ENCODE data around the gene ENPP6.

ENPP6 gene

DNA sequence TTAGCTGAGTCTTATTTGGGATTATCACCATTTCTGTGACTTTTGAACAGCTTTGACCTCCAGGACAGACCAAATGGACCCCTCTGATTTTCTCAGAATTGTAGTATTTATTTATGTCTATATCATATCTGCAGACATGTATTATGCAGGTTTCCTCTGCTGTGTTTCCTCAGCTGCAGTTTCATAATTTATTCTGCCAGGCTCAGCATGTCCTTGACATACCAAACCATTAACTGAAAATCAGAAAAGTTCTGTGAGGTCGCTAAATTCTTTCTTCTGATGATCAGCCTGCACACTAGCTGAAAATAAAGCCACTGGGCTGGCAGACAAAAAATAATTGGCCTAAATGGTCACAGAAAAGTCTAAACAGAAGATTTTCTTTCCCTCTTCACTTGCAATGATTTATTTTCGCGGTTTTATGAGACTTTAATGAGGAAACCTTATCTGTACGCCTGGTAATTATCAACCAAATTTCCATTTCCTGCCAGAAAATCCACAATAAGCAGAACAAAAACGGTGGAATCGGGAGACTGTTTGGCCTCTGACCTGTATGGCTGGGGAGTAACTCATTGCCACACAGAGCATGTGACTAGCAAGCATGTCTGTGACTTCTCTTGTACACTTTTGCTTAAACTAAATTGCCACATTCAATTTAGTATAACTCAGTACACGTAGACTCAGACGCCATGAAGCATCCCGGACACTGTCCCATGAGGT lies 150.9 kb downstream of the ENPP6 start:
- DNase-seq (ENCODE audit: extremely low read depth, low read depth), result no peak

GRCh38 chr4:184064877-184065276 lies 152.8 kb downstream of the ENPP6 start:
- DNase-seq (ENCODE audit: extremely low read depth, low read depth), result no peak

More for the DNA sequence above, 150.9 kb downstream of the ENPP6 start:
- TF ChIP-seq CTCF (IDR thresholded peaks at IDR 0.05; ENCODE audit: low read depth, low read length), result no peak

DNA sequence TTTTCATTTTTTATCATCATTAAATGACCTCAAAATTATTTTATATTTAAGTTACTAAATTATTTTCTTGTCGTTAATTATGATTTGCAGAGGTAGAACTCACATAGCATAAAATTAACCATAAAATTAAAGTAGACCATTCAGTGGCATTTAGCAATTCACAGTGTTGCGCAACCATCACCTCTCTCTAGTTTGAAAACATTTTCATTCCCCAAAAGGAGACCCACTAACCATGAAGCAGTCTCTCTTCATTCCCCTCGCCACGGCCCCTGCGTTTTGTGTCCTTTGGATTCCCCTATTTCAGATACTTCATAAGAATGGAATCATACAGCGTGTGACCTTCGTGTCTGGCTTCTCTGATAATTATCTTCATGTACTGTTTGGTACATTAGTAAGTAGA lies 154.9 kb downstream of the ENPP6 start:
- DNase-seq (ENCODE audit: extremely low read depth, low read depth), result no peak
- TF ChIP-seq CTCF (IDR thresholded peaks at IDR 0.05; ENCODE audit: low read depth, low read length), result no peak

More at GRCh38 chr4:184064877-184065276, 152.8 kb downstream of the ENPP6 start:
- no peak for TF ChIP-seq CTCF (IDR thresholded peaks at IDR 0.05; ENCODE audit: low read depth, low read length)

DNA sequence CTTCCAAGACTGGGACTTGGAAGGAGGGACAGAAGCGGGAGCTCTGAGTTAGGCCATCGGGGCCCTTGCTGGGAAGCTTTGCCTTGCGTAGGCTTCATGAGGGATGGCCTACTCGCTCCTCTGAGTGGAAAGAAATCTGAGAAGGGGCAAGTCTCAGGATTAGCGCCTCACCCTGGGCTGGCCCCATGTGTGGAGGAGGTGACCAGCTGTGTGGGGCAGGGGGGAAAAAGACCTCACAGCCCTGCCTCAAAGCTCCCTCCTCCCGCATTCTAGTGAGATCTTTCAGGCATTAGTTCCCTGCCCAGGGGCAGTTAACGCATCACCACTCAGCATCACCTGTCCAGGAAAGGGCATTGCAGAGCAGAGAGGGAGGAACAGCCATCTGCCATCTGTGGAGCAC lies 156.1 kb downstream of the ENPP6 start:
- TF ChIP-seq CTCF (IDR thresholded peaks at IDR 0.05; ENCODE audit: low read depth, low read length), result no peak
- no peak for DNase-seq (ENCODE audit: extremely low read depth, low read depth)

DNA sequence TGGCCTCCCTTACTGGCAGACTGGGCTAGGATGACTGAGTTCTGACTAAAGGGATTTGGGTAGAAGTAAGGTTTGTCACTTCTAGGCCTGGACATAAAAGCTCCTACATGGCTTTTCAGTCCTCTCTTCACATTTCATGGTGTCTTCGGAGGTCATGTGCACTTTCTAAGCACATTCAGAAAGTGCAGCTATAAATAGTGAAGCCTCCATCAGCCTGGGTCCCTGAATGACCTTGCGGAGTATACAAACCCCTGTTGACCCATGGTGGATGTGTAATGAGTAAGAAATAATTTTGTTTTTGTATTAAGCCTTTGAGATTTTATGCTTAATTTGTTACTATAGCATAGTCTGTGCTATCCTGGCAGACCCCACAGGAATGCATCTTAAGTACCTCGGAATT lies 158.6 kb downstream of the ENPP6 start:
- TF ChIP-seq CTCF (IDR thresholded peaks at IDR 0.05; ENCODE audit: low read depth, low read length), result no peak

DNA sequence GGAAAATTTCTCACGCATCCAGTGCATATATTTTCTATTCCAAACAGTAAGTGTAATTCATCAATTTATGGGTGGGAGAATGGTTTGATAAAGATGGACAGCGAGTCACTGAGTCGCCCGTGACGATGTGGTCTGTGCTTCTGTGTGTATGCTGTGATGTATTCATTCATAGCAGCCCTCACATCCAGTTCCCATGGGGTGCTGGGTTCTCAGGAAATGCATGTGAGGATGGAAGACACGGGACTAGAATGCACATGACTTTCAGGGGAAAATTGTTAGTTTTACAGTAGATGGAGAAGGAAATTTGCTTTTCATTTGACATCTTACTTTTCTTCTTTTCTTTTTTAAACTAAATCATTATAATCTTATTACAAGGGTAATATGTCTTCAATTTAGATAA lies 159.6 kb downstream of the ENPP6 start:
- TF ChIP-seq CTCF (IDR thresholded peaks at IDR 0.05; ENCODE audit: low read depth, low read length), result no peak

More for the DNA sequence above, 158.6 kb downstream of the ENPP6 start:
- DNase-seq (ENCODE audit: extremely low read depth, low read depth), result no peak

GRCh38 chr4:184056877-184057276 lies 160.8 kb downstream of the ENPP6 start:
- no peak for TF ChIP-seq CTCF (IDR thresholded peaks at IDR 0.05; ENCODE audit: low read depth, low read length)
- DNase-seq (ENCODE audit: extremely low read depth, low read depth), result no peak

More for the DNA sequence above, 159.6 kb downstream of the ENPP6 start:
- DNase-seq (ENCODE audit: extremely low read depth, low read depth), result no peak

Measured in AG09319 (cell line).